A549 (cell line): ENCODE results near the gene AUTS2.

ENCODE experiments used
- BHLHE40 ChIP-seq: IDR thresholded peaks from 2 replicates; pipeline ENCODE4 v1.6.1; 2012; ENCODE audit warnings: low read depth, low read length, inconsistent platforms
- HOXA7 ChIP-seq: fragments of 250-450 bp; sonication (Bioruptor Pico); IDR thresholded peaks from 2 replicates; pipeline ENCODE4 v1.5.0; 2020; ENCODE audit warnings: mild to moderate bottlenecking, moderate library complexity
- TF ChIP-seq, protein P1 (sequence below): fragments of 150-350 bp; IDR thresholded peaks from 2 replicates; pipeline ENCODE4 v1.6.1; 2014; ENCODE audit warnings: low read depth, mild to moderate bottlenecking, low read length
- TF ChIP-seq, protein P2 (sequence below): fragments of >200 bp; sonication (Bioruptor Twin); formaldehyde crosslinking; IDR thresholded peaks from 3 replicates; pipeline ENCODE4 v1.5.1; 2016

DNA sequence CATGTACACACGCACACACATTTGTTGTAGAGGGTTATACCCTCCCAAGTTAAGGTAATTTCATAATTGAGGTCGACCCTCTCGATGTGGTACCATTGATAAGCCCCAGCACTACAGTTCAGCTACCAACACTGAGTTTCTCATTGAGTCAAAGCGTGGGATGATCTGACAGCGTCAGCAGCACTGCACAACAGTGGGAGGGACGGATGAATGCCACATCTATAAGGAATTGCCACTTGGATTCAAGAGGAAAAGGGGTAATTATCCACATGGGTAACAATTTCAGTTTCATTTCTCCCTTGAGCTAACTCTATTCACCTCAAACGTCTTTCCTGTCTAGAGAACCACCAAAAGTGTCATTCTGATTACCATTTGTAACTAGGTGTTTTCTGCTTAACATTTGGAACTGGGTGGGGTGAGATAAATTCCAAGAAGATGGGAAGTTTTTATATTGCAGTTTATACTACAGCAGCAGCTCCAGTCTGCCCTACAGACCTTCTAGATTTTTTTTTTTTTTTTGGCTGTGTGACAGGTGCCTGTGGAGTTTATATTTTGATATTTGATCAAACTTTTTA is 342.9 kb downstream of the AUTS2 start:
- TF ChIP-seq, protein P1, sequence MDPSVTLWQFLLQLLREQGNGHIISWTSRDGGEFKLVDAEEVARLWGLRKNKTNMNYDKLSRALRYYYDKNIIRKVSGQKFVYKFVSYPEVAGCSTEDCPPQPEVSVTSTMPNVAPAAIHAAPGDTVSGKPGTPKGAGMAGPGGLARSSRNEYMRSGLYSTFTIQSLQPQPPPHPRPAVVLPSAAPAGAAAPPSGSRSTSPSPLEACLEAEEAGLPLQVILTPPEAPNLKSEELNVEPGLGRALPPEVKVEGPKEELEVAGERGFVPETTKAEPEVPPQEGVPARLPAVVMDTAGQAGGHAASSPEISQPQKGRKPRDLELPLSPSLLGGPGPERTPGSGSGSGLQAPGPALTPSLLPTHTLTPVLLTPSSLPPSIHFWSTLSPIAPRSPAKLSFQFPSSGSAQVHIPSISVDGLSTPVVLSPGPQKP, result no peak
- TF ChIP-seq HOXA7 (CRISPR knock-in tag), result no peak
- TF ChIP-seq, protein P2, sequence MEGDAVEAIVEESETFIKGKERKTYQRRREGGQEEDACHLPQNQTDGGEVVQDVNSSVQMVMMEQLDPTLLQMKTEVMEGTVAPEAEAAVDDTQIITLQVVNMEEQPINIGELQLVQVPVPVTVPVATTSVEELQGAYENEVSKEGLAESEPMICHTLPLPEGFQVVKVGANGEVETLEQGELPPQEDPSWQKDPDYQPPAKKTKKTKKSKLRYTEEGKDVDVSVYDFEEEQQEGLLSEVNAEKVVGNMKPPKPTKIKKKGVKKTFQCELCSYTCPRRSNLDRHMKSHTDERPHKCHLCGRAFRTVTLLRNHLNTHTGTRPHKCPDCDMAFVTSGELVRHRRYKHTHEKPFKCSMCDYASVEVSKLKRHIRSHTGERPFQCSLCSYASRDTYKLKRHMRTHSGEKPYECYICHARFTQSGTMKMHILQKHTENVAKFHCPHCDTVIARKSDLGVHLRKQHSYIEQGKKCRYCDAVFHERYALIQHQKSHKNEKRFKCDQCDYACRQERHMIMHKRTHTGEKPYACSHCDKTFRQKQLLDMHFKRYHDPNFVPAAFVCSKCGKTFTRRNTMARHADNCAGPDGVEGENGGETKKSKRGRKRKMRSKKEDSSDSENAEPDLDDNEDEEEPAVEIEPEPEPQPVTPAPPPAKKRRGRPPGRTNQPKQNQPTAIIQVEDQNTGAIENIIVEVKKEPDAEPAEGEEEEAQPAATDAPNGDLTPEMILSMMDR, result no peak
- no peak for TF ChIP-seq BHLHE40
